GM12892 (cell line): Measurements from ENCODE around the gene CFAP97.

Source experiments
- DNase-seq: peaks from one replicate; pipeline ENCODE4 v3.0.0; 2011; ENCODE audit not compliant: insufficient read length
- FAIRE-seq: peaks from 2 replicates; lab custom pipeline; 2011; peaks lifted over from hg19 to GRCh38; lab: Jason Lieb, UNC
- POLR2A ChIP-seq: IDR thresholded peaks from 2 replicates; pipeline ENCODE4 v1.6.1; 2011; ENCODE audit warnings: low read depth, low read length, control low read depth
- POLR2AphosphoS5 ChIP-seq: IDR thresholded peaks from 2 replicates; pipeline ENCODE4 v1.6.1; 2011; ENCODE audit warnings: low read depth, low read length, control low read depth
- TAF1 ChIP-seq: IDR thresholded peaks from 2 replicates; pipeline ENCODE4 v1.6.1; 2011; ENCODE audit warnings: low read depth, mild to moderate bottlenecking, control low read depth, low read length, borderline replicate concordance

CFAP97 gene

GRCh38 chr4:185237175-185237574, 33.4 kb upstream of the CFAP97 start:
- TF ChIP-seq POLR2A (no peak), TAF1 (no peak)
- no peak for FAIRE-seq
- DNase-seq, result no peak

GRCh38 chr4:185235843-185236503, 32.2 kb upstream of the CFAP97 start:
- FAIRE-seq (no peak), DNase-seq (no peak)
- no peak for TF ChIP-seq POLR2A
- TF ChIP-seq TAF1, result no peak
- TF ChIP-seq POLR2AphosphoS5, result no peak

GRCh38 chr4:185235119-185235842, 31.5 kb upstream of the CFAP97 start:
- FAIRE-seq (no peak), DNase-seq (no peak)
- TF ChIP-seq POLR2A, result no peak
- no peak for TF ChIP-seq POLR2AphosphoS5
- no peak for TF ChIP-seq TAF1

- FAIRE-seq (peak; percentile 40), DNase-seq (no peak)
- TF ChIP-seq POLR2A, result no peak
- no peak for TF ChIP-seq TAF1
- no peak for TF ChIP-seq POLR2AphosphoS5
These were observed 28.6 kb upstream of the CFAP97 start for GRCh38 chr4:185232370-185232769.

- FAIRE-seq (no peak), DNase-seq (no peak)
- no peak for TF ChIP-seq TAF1
- no peak for TF ChIP-seq POLR2AphosphoS5
- no peak for TF ChIP-seq POLR2A
These were observed 25.4 kb upstream of the CFAP97 start for GRCh38 chr4:185229021-185229818.

GRCh38 chr4:185227713-185228278, 24.0 kb upstream of the CFAP97 start:
- no peak for FAIRE-seq

GRCh38 chr4:185227131-185227551, 23.3 kb upstream of the CFAP97 start:
- FAIRE-seq, result no peak
- no peak for TF ChIP-seq TAF1
- DNase-seq, result no peak

More at GRCh38 chr4:185227713-185228278, 24.0 kb upstream of the CFAP97 start:
- DNase-seq, result no peak
- no peak for TF ChIP-seq TAF1
- TF ChIP-seq POLR2A, result no peak
- no peak for TF ChIP-seq POLR2AphosphoS5

GRCh38 chr4:185225940-185226339, 22.1 kb upstream of the CFAP97 start:
- DNase-seq (no peak), FAIRE-seq (no peak)
- TF ChIP-seq POLR2A (no peak), POLR2AphosphoS5 (no peak), TAF1 (no peak)

- DNase-seq (no peak), FAIRE-seq (no peak)
- no peak for TF ChIP-seq TAF1
- no peak for TF ChIP-seq POLR2AphosphoS5
- no peak for TF ChIP-seq POLR2A
These were observed 20.8 kb upstream of the CFAP97 start for GRCh38 chr4:185224597-185224996.

- no peak for FAIRE-seq
- DNase-seq, result no peak
- no peak for TF ChIP-seq TAF1
- TF ChIP-seq POLR2A, result no peak
- TF ChIP-seq POLR2AphosphoS5, result no peak
These were observed 18.8 kb upstream of the CFAP97 start for GRCh38 chr4:185222598-185222997.

GRCh38 chr4:185221912-185222311, 18.1 kb upstream of the CFAP97 start:
- TF ChIP-seq POLR2A, result no peak
- TF ChIP-seq TAF1, result no peak
- TF ChIP-seq POLR2AphosphoS5, result no peak
- FAIRE-seq, result no peak
- DNase-seq, result no peak

GRCh38 chr4:185221491-185221890, 17.7 kb upstream of the CFAP97 start:
- FAIRE-seq (peak; percentile 42), DNase-seq (no peak)
- TF ChIP-seq POLR2AphosphoS5 (no peak), POLR2A (no peak), TAF1 (no peak)
